ENCODE data around the gene VSIG10L2. TPM values are rescaled to one million over a fixed set of nuclear protein-coding genes. Genes with fewer than 3 reads are reported as not detected.
A peak's percentile ranks its signal among the peaks of the same experiment; 100 is the strongest.

The VSIG10L2 gene
- total RNA-seq, 4 donors from 2014 or later = 1.4 to 7.2 (median 4.5) TPM

- 88 to 91% methylated on average over 18 to 22 of the region's 22 CpGs for WGBS, 2 donors
- no peak for DNase-seq (ENCODE audit: low spot score in 2 of 2)
- TF ChIP-seq POLR2A (IDR thresholded peaks at IDR 0.05) (no peak), CTCF (IDR thresholded peaks at IDR 0.05) (no peak)
- intact Hi-C loops (cut with DNase I; ENCODE audit: low total_unique reads) = no loop called here
- H3K4me3 ChIP-seq (ENCODE audit: low read depth, poor library complexity, severe bottlenecking) = no peak overlapping the region
These were observed 3.7 kb downstream of the VSIG10L2 start for GRCh38 chr11:125949271-125950177.

DNA sequence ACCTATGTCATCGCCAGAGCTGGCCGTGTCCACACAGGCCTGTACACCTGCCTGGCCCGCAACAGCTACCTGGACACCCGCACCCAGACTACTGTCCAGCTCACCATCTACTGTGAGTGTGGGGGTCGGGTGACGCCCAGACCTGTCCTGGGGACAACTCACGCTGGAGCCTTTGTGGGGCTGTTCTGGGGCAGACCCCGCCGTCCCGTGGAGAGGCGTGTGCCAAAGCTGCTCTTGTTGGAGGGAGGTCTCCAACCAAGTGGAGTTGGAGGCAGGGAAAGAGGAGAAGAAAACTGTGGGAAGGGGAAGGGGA lies 4.3 kb downstream of the VSIG10L2 start:
- DNase-seq (ENCODE audit: low spot score in 2 of 2) = peak in 1 of 2 donors; percentile 81
- intact Hi-C loops (cut with DNase I; ENCODE audit: low total_unique reads) = no loop called here
- no peak for TF ChIP-seq POLR2A (IDR thresholded peaks at IDR 0.05)
- H3K4me3 ChIP-seq (ENCODE audit: low read depth, poor library complexity, severe bottlenecking) = no peak overlapping the region
- 76 to 91% methylated on average over 7 to 11 of the region's 11 CpGs for WGBS, 2 donors

- intact Hi-C loops (cut with DNase I; ENCODE audit: low total_unique reads) = no loop called here
- WGBS, 2 donors = 37 to 56% methylated on average over 12 to 13 of the region's 15 CpGs
These were observed 5.1 kb downstream of the VSIG10L2 start for GRCh38 chr11:125950696-125951651.

DNA sequence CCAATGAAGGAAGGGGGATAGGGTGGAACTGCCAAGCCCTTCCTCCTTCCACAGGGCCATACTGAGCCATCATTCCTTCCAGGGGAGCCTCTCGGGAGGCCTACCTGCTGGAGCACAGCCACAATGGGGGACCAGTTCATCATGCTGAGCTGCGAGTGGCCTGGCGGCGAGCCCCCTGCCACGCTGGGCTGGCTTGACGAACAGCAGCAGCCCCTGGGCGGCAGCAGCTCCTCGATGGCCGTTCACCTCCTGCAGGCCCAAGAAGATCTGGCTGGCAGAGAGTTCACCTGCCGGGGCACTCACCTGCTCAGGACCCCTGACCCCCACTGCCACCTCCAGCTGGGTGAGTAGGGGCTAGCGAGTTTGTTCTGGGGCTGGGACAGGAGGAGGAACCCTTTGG lies 5.9 kb downstream of the VSIG10L2 start:
- H3K4me3 ChIP-seq (ENCODE audit: low read depth, poor library complexity, severe bottlenecking) = no peak overlapping the region
- TF ChIP-seq POLR2A (IDR thresholded peaks at IDR 0.05) = no peak
- no peak for TF ChIP-seq CTCF (IDR thresholded peaks at IDR 0.05)
- WGBS, 2 donors = 24 to 44% methylated on average over 11 of the region's 11 CpGs
- peak in 1 of 2 donors; percentile 87 for DNase-seq (ENCODE audit: low spot score in 2 of 2)
- intact Hi-C loops (cut with DNase I; ENCODE audit: low total_unique reads) = no loop called here

More at GRCh38 chr11:125950696-125951651, 5.1 kb downstream of the VSIG10L2 start:
- H3K4me3 ChIP-seq (ENCODE audit: low read depth, poor library complexity, severe bottlenecking) = no peak overlapping the region
- TF ChIP-seq CTCF (IDR thresholded peaks at IDR 0.05) = no peak
- no peak for TF ChIP-seq POLR2A (IDR thresholded peaks at IDR 0.05)
- DNase-seq (ENCODE audit: low spot score in 2 of 2) = peak; percentile 55 to 87

DNA sequence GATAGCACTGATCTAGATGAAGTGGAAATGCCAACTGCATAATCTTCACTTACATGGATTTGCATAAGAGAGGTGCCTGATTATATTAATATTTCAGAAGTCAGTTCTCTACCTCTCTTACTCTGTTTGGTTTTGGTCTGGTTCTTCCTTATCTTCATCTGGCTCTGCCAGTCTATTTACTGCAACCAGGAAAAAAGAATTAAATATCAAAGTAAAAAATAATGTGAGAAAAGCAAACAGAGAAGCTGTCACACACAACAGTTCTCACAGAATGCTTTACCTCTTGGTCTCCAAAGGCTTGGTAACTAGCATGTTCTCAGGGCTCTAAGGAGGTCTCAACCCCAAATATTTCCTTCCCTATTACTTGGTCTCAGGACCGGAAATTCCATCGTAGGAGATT lies 6.7 kb downstream of the VSIG10L2 start:
- intact Hi-C loops (cut with DNase I; ENCODE audit: low total_unique reads) = no loop called here
- no peak overlapping the region for H3K4me3 ChIP-seq (ENCODE audit: low read depth, poor library complexity, severe bottlenecking)

More for the DNA sequence above, 6.7 kb downstream of the VSIG10L2 start:
- TF ChIP-seq CTCF (IDR thresholded peaks at IDR 0.05) = no peak
- no peak for TF ChIP-seq POLR2A (IDR thresholded peaks at IDR 0.05)
- no peak for DNase-seq (ENCODE audit: low spot score in 2 of 2)
- WGBS, 2 donors = 48 to 54% methylated on average over 2 of the region's 2 CpGs
